ENCODE data around the gene SYNGAP1.

DNA sequence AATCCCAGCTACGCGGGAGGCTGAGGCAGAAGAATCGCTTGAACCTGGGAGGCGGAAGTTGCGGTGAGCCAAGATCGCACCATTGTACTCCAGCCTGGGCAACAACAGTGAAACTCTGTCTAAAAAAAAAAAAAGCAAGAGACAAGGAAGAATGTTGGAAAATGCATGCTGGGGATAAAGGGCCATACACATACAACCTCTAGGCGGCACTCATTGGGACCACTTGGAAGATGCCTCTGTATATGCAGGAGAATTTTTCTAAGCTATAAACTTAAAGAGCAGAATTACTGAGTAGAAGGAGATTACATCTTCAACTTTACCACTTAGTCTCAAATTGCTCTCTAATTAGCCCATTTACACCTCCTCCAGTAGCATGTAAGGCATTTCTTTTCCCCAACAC, 77.3 kb downstream of the SYNGAP1 start:
- TF ChIP-seq TCF12 (IDR thresholded peaks at IDR 0.05; ENCODE audit: low read depth) (no peak), CEBPB (IDR thresholded peaks at IDR 0.05) (no peak), TAF1 (IDR thresholded peaks at IDR 0.05; ENCODE audit: low read depth) (no peak), NFIC (IDR thresholded peaks at IDR 0.05) (no peak), YY1 (IDR thresholded peaks at IDR 0.05; ENCODE audit: low read depth) (no peak), EP300 (IDR thresholded peaks at IDR 0.05; ENCODE audit: borderline replicate concordance) (no peak), RAD21 (IDR thresholded peaks at IDR 0.05; ENCODE audit: low read depth) (no peak), CREB1 (IDR thresholded peaks at IDR 0.05; ENCODE audit: low read depth) (no peak), ZBTB7A (IDR thresholded peaks at IDR 0.05; ENCODE audit: low read depth) (no peak)
- TF ChIP-seq, protein P1, sequence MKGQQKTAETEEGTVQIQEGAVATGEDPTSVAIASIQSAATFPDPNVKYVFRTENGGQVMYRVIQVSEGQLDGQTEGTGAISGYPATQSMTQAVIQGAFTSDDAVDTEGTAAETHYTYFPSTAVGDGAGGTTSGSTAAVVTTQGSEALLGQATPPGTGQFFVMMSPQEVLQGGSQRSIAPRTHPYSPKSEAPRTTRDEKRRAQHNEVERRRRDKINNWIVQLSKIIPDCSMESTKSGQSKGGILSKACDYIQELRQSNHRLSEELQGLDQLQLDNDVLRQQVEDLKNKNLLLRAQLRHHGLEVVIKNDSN (IDR thresholded peaks at IDR 0.05), result no peak
